ENCODE results near the gene LARP6. TPM values are rescaled to one million over a fixed set of nuclear protein-coding genes. Genes with fewer than 3 reads are reported as not detected.

The LARP6 gene
- total and polyA plus RNA-seq, 11 donors, result 18.9 to 73.1 (median 43.6) TPM

DNA sequence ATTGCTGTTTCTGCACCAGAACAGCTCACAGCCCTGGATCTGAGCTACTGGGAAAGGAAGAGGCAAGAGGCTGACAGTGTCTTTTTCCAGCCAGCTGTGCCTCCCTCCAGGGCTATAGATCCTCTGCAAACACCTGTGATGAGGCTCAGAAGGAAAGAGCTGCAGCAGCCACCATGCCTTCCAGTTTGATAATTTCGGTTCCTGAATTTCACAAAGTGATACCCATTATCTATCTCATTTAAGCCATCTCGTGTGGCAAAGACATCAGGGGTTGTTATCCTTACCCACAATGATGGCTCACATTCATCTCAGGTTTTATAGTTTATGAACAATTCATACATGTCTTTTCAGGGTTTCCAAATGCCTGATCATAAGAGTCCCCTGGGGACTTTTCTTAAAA lies 1.8 kb upstream of the LARP6 start:
- no peak for ATAC-seq
- Histone ChIP-seq H3K27me3 (peaks cover 0 to 16% (median 0%) of the 10 kb centered on the region in 9 donors), H3K4me3 (no peak overlapping the region), H3K9me3 (no peaks in the 10 kb centered on the region), H3K27ac (peak overlapping the region in 10 of 12 donors; percentile 69 to 96 (median 88)), H3K36me3 (peaks cover 0 to 10% (median 2%) of the 10 kb centered on the region in 9 donors), H3K4me1 (peaks cover 0 to 56% (median 24%) of the 10 kb centered on the region in 12 donors)
- WGBS, 4 donors, result 79 to 96% (median 89%) methylated on average over 2 of the region's 2 CpGs
- no peak for DNase-seq
- TF ChIP-seq, protein P1, sequence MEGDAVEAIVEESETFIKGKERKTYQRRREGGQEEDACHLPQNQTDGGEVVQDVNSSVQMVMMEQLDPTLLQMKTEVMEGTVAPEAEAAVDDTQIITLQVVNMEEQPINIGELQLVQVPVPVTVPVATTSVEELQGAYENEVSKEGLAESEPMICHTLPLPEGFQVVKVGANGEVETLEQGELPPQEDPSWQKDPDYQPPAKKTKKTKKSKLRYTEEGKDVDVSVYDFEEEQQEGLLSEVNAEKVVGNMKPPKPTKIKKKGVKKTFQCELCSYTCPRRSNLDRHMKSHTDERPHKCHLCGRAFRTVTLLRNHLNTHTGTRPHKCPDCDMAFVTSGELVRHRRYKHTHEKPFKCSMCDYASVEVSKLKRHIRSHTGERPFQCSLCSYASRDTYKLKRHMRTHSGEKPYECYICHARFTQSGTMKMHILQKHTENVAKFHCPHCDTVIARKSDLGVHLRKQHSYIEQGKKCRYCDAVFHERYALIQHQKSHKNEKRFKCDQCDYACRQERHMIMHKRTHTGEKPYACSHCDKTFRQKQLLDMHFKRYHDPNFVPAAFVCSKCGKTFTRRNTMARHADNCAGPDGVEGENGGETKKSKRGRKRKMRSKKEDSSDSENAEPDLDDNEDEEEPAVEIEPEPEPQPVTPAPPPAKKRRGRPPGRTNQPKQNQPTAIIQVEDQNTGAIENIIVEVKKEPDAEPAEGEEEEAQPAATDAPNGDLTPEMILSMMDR (IDR thresholded peaks at IDR 0.05), result no peak
- no peak for TF ChIP-seq POLR2A (IDR thresholded peaks at IDR 0.05)
- intact Hi-C loops (cut with DNase I), result no loop called here

DNA sequence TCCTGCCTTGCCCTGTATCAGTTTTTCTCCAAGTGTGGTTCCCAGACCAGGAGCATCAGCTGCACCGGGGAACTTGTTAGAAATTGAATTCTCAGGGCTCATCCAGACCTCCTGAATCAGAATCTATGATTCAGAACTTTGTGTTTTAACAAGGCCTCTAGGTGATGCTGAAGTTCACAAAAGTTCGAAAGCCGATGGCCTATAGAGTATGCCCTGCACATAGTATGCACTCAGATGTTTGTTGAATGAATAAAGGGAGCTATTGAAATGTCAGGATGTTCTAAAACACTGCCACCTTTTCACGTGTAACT lies 664 bp upstream of the LARP6 start:
- ATAC-seq, result peak in 3 of 4 donors; percentile 2 to 21 (median 4)
- intact Hi-C loops (cut with DNase I), result no loop called here
- WGBS, 4 donors, result 38 to 55% (median 50%) methylated on average over 4 of the region's 4 CpGs

DNA sequence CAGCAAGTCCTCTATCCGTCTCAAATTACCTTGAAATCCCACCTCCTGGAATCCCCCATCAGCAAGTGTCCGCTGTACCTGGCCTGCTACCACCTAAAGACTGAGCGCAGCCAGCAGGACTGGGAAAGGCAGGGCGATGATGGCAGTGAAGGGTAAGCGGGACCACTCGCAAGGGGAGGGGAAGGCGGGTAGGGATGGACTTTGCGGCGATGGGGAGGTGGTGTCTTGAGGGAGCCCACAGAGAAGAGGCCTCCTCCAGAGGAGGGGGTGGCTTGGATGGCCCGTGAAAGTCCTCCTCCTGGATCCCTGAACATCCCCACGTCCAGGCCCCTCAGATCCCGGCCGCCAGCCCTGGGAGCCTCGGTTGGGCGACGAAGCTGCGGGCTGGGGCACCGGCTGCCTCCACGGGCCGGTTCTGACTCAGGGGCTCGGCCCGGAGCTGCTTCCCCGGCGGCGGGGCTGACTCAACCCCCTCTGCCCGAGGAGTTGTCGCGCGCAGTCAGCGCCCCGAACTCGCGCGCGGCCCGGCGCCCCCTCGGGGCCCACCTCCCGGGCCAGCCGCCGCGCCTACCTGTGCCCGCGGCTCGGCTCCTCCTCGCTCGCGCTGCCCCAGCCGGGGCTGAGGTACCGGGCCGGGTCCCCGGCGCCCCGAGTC lies 512 bp downstream of the LARP6 start:
- intact Hi-C loops (cut with DNase I), result no loop called here
- H3K27me3 ChIP-seq, result peaks cover 0 to 16% (median 0%) of the 10 kb centered on the region in 9 donors
- no peaks in the 10 kb centered on the region for H3K9me3 ChIP-seq
- peak overlapping the region; percentile 75 to 96 (median 90) for H3K27ac ChIP-seq
- 2 to 14% (median 3%) methylated on average over 11 to 54 of the region's 54 CpGs for WGBS, 4 donors
- H3K4me3 ChIP-seq, result peak overlapping the region; percentile 69 to 97 (median 82)
- no peak for TF ChIP-seq POLR2A (IDR thresholded peaks at IDR 0.05)
- TF ChIP-seq, protein P1 (IDR thresholded peaks at IDR 0.05), result no peak
- H3K36me3 ChIP-seq, result peaks cover 0 to 22% (median 3%) of the 10 kb centered on the region in 9 donors
- peaks cover 0 to 55% (median 24%) of the 10 kb centered on the region in 12 donors for H3K4me1 ChIP-seq
- DNase-seq (peak; percentile 38 to 70 (median 44)), ATAC-seq (peak; percentile 5 to 50 (median 36))

More for the DNA sequence above, 664 bp upstream of the LARP6 start:
- Histone ChIP-seq H3K36me3 (peaks cover 0 to 18% (median 3%) of the 10 kb centered on the region in 9 donors), H3K27me3 (peaks cover 0 to 16% (median 0%) of the 10 kb centered on the region in 9 donors), H3K27ac (peak overlapping the region; percentile 75 to 96 (median 90)), H3K9me3 (no peaks in the 10 kb centered on the region), H3K4me3 (peak overlapping the region in 11 of 12 donors; percentile 69 to 97 (median 82)), H3K4me1 (peaks cover 0 to 62% (median 24%) of the 10 kb centered on the region in 12 donors)
- DNase-seq, result no peak
- no peak for TF ChIP-seq POLR2A (IDR thresholded peaks at IDR 0.05)
- TF ChIP-seq, protein P1 (IDR thresholded peaks at IDR 0.05), result peak in 4 of 12 donors; percentile 21 to 38 (median 26)

DNA sequence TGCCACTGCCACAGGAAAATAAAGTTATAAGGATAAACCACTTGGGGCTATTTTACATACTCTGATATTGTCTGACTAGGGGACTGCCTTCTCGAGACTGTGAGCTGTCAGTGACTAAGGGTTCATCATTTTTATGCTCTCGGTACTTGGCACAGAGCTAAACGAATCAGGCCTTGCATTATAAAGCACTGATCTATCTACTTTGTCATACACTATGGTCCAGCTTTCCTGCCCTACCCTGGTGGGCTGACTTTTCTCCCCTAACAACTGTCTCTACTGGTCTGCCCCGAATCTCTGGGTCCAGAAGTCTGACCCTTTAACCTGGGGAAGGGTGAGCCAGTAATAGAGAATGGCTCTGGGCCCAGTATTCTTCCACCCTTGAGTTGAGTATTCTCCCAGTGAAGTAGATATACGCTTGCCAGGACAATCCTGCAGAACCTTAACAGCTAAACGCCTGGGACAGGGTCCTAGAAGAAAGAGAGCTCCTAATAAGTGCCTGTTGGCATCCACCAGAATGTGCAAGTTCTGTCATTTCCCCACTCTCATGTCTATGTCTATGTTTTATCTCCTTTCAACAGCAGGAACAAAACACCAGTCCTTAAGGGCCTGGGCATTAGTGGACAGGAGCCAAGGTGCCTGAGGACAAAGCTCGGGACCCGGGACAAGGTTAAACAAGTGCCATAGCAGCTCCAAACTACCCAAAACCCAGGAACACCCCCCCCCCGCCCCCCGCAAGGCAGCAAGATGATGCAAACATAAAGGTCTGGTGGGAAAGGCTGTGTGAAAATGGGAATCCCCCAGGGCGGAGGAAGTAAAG lies 1.2 kb downstream of the LARP6 start:
- peak; percentile 10 to 64 (median 26) for ATAC-seq
- intact Hi-C loops (cut with DNase I), result no loop called here

More for the DNA sequence above, 1.2 kb downstream of the LARP6 start:
- Histone ChIP-seq H3K27me3 (peaks cover 0 to 16% (median 0%) of the 10 kb centered on the region in 9 donors), H3K4me3 (peak overlapping the region; percentile 69 to 97 (median 82)), H3K9me3 (no peaks in the 10 kb centered on the region), H3K4me1 (peaks cover 0 to 53% (median 23%) of the 10 kb centered on the region in 12 donors), H3K27ac (peak overlapping the region; percentile 75 to 96 (median 90)), H3K36me3 (peaks cover 0 to 23% (median 3%) of the 10 kb centered on the region in 9 donors)
- WGBS, 4 donors, result 27 to 34% (median 31%) methylated on average over 11 of the region's 11 CpGs
- TF ChIP-seq, protein P1 (IDR thresholded peaks at IDR 0.05), result no peak
- TF ChIP-seq POLR2A (IDR thresholded peaks at IDR 0.05), result no peak
- peak in 3 of 5 donors; percentile 23 to 68 (median 56) for DNase-seq

All from heart left ventricle (tissue), 16 donors.